HG03457 (cell line): ENCODE data around the gene EVI5L.
"Not testable (repeated sequence)": the region's sequence is repeated elsewhere in the genome, so short reads cannot be mapped to it uniquely, and the experiment has no call there.

Source experiments
- ATAC-seq: cut with Tn5 transposase; IDR thresholded peaks from one replicate; pipeline ENCODE4 v1.9.1; 2021; ENCODE audit warnings: moderate number of reproducible peaks; ENCODE audit not compliant: unreplicated experiment

Gene EVI5L

DNA sequence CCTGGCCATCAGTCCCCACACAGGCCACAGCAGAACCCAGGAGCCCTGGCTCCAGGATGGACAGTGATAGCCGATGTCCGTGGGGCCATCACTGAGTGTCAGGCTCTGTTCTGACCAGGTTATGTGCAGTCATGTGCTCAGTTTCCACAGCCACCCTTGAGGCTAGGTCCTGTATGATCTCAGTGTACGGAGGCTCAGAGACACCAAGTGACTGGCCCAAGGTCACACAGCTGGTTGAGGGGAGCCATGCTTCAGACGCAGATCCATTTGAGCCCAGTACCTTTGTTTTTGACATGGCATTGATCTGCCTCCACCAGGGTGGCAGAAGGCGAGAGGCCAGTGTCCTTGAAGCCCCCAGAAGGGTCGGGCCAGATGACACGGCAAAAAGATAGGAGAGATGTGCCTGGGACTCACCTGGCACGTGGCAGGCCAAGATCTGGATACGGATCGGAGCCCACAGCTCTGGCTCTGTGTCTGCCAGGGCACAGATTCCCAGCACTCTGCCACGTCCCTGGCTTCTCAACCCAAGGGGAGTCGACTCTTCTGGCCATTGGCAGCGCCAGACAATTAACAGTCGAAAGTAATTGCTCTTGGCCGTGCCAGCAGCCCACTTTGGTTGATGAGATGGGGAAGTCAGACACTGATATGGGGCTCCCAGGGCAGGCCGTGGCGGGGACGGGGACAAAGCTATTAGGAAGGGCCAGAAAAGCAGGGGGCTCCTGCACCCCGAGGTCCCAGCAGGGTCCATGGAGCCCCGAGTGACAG lies 15.6 kb downstream of the EVI5L start:
- no peak for ATAC-seq

DNA sequence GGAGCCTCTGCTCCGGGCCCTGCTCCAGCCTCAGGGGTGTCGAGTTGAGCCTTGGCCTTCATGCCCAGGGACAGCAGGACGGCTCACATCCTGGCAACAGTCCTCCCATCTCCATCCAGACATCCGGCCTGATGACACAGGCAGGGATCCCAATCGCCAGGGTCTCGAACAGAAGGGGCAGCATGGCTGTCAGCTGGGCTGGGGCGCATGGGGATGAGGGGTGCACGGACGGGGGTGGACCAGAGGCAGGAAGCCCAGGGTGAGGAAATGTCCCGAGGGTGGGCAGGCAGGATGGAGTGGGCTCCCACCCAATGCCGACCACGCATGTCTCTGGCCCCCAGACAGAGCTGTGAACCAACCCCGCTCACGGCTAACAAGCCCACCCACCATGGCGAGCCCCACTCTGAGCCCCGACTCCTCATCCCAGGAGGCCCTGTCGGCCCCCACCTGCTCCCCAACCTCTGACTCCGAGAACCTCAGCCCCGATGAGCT lies 16.2 kb downstream of the EVI5L start:
- no peak for ATAC-seq

DNA sequence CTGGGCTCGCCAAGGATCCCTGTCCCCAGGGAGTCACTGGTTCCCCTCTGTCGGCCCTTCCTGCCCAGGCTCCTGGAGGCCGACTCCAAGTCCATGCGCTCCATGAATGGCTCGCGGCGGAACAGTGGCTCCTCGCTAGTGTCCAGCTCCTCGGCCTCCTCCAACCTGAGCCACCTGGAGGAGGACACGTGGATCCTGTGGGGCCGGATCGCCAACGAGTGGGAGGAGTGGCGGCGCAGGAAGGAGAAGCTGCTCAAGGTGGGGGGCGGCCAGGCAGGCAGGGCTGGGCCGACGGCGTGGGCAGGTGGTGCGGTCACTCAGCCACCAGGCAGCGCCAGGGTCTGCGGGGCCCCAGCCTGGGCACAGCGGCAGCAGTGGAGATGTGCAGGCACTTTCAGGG lies 17.6 kb downstream of the EVI5L start:
- ATAC-seq: no peak

DNA sequence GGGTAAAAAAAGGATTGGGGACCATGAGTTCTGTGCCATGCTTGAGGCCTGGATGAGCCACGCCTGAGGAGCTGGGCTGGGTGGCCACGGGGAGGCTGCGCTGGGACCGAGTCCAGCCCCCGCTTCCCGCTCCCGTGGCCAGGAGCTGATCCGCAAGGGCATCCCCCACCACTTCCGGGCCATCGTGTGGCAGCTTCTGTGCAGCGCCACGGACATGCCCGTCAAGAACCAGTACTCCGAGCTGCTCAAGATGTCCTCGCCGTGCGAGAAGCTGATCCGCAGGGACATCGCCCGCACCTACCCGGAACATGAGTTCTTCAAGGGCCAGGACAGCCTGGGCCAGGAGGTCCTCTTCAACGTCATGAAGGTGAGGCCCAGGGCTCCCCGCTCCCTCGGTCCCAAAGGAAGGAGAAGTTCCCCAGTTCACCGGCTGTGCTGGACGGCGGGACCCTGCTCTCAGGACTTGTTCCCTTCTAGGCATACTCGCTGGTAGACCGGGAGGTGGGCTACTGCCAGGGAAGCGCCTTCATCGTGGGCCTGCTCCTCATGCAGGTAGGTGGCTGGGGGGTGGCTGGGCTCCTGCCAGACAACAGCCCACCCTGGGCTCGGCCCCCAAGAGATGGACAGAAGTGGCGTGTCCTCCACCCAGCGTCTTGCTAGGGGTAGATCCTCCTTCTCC lies 18.9 kb downstream of the EVI5L start:
- ATAC-seq: no peak

DNA sequence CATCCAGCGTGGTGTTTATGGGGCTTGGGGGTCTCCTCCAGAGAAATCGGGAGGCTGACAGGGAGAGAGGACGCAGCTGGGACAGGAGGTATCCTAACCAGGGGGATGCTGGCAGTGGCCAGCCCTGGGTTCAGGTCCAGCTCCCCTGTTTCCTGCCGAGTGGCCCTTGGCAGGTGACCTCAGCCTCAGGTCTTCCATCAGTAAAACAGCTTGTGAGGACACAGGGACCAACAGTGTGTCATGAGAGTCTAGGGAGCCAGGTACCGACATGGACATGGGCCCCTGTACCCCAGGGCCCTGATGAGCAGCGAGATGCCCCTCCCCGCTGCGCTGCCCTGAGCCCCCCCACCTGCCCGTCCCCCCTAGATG lies 19.6 kb downstream of the EVI5L start:
- ATAC-seq: no peak

DNA sequence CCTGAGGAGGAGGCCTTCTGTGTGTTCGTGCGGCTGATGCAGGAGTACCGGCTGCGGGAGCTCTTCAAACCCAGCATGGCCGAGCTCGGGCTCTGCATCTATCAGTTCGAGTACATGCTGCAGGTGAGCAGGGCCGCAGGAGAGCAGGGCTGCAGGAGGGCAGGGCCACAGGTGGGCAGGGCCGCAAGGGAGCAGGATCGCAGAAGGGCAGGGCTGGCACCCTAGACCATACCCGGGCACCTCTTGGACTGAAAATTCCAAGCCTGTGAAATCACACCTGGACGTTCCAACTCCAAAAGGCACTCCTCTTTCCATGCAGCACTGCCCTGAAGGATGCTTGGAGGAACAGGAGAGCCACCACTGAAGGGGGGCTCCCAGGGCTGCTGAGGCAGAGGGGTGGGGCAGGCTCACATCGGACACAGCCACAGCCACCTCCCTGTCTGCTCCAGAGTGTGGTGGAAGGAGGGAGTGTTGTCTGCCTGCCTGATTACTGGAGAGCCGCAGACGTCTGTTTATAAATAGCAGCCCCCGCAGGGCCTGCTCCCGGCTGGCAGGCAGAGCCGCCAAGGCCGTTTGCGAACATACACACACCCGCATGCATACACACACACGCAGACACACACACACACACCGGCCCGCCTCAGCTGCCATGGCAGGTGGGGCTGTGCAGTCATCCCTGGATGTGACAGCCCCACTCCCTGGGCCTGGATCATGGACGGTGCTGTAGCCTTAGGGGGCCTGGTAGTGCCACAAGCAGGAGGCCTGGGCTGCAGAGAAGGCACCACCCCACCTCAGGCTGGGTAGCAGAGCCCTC lies 20.2 kb downstream of the EVI5L start:
- no peak for ATAC-seq

DNA sequence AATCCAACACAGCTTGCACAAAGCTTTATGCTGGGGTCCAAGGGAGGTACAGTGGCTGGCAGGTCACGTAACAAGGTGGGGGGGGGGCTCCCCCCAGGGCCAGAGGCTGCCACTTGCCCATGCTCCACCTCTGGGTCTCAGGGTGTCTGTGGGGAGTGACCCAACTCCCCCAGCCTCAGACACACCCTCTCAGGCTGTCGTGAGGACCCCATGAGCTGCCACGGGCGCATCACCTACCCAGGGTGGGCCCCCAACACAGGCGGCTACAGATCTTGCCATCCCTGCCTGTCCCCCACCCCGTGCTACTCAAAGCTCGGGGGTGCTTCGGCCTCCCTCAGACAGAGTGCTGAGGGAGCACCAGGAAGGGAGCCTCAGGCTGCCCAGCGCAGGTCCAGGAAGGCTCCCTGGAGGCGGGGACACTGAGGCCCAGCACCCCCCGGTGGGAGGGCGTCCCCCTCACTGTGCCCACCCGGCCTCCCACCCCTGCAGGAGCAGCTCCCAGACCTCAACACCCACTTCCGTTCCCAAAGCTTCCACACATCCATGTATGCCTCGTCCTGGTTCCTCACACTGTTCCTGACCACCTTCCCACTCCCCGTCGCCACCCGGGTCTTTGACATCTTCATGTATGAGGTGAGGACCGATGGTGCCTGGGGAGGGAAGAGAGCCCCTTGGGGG lies 21.1 kb downstream of the EVI5L start:
- ATAC-seq: no peak

DNA sequence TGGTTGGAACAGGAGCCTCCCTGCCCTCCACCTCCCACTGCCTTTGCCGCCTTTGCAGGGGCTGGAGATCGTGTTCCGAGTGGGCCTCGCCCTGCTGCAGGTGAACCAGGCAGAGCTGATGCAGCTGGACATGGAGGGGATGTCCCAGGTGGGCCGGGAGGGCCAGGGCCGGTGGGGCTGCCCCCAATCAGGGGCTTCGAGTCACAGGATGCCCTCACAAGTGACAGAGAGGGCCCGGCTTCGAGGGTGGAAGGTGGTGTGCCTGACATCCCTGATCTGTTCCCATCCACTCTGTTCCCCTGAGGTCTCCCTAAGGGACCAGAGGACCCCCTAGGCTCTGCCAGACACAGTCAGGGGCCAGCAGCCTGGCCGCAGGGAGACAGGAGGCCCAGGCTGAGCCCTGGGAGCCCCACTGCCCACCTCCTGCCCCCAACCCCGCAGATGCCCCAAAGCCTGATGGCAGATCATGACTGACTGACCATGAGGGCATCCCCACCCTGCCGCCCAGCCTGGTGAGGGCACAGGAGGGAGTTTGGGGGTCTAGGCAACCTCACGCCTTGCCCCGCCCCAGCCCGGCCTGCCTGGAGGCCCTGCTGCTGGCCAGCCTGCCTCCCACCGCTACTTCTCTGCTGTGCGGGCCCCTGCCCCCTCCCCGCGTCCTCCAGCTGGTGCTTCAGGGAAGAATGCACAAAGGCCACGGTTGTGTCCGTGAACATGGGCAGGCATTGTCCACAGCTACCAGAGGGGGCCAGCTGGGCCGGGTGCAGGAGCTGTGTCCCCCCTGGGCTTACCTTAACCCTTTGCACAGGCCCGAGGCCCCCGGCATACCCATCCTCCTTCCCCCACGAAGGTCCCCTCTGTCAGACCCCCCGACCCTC lies 21.8 kb downstream of the EVI5L start:
- no peak for ATAC-seq

DNA sequence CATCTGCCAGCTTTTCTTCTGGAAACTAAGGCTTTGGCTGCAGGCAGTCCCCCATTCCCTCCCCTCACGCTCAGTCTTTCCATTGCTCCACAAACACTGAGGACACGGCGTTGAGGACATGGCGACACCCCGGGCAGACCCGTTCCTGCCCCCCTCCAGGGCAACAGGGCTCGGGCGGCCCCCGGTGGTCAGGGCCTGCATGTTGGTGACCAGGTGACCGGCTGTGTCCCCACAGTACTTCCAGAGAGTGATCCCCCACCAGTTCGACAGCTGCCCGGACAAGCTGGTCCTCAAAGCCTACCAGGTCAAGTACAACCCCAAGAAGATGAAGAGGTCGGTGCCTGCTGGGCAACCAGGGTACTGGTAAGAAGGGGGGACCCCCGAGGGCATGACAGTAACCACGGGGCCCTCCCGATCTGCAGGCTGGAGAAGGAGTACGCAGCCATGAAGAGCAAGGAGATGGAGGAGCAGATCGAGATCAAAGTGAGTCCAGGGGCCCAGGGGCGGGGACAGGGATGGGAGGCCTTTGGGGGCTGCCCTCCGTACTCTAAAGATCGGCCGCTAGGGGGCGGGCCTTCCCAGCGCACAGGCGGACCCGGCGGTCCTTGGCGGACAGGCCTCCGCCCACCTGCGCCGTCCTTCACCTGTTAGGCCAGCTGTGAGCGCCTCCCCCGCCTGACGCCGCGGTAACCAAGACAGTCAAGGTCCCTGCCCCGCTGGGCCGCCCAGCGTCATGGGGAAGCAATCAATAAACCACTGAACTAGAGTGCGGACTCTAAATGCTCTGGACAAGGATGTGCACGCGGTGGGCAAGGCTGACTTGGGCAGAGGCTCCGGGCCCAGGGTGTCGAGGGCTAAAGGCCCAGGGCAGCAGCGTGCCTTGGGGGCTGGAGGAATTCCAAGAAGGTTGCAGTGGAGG lies 23.1 kb downstream of the EVI5L start:
- no peak for ATAC-seq

DNA sequence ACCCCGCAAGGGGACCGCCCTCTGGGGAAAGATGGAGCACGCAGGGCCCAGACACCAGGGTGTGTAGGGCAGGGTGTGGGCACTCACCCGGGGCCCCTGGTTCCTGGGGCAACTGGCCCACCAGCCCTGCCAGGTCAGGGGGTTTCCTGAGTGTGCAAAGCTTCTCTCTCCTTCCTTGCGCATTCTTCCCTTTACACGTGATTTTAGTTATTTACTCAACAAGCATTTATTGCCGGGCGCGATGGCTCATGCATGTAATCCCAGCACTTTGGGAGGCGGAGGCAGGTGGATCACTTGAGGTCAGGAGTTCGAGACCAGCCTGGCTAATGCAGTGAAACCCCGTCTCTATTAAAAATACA lies 23.7 kb downstream of the EVI5L start:
- ATAC-seq: no peak

DNA sequence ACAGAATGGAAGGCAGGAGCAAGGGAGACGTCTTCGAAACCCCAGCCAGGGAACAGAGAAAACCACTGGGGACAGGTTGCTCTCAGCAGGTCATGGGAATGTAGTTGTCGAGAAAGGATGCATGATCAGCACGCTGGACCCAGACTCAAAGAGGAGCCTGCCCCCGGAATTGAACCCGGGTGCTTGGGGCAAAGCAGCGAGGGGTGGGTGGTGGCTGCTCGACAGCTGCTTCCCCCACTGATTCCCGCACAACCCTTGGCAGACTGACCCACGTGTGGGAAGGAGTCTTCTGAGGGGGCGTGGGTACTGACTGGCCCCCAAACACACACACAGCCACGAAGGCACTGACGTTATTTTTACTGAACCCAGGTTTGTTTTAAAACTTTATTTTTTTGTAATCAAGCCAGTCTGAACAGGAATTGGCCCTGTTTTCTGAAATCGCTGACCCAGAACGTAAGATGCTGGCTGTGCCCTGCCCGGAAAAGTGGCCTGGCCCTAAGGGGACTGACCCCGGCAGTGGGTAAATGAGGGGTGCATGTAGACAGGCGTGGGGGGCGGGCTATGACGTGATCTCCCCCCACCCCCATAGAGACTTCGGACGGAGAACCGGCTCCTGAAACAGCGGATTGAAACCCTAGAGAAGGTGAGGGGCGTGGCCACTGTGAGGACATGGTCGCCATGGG lies 25.5 kb downstream of the EVI5L start:
- no peak for ATAC-seq

DNA sequence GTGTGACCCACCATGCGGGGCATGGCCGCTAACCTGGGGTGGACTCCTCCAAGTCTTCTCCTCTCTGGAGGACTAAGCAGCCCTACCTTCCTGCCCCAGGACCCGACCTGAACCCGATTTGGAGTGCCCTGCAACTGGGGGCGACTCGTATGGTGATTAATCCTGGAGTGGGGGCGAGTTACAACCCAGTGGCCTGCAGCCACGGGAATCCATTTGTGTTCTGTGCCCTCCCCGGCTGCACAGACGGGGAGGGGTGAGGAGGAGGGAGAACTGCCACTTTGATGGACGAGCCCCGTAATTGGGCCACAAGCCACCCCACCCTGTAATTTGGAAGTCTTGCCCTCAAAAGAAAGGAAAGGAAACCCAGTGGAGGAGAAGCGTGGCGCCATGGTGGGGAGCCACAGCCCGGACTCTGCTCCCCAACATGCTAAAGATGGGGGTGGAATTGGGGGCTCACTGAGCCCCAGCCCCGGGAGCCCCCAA lies 26.1 kb downstream of the EVI5L start:
- no peak for ATAC-seq

DNA sequence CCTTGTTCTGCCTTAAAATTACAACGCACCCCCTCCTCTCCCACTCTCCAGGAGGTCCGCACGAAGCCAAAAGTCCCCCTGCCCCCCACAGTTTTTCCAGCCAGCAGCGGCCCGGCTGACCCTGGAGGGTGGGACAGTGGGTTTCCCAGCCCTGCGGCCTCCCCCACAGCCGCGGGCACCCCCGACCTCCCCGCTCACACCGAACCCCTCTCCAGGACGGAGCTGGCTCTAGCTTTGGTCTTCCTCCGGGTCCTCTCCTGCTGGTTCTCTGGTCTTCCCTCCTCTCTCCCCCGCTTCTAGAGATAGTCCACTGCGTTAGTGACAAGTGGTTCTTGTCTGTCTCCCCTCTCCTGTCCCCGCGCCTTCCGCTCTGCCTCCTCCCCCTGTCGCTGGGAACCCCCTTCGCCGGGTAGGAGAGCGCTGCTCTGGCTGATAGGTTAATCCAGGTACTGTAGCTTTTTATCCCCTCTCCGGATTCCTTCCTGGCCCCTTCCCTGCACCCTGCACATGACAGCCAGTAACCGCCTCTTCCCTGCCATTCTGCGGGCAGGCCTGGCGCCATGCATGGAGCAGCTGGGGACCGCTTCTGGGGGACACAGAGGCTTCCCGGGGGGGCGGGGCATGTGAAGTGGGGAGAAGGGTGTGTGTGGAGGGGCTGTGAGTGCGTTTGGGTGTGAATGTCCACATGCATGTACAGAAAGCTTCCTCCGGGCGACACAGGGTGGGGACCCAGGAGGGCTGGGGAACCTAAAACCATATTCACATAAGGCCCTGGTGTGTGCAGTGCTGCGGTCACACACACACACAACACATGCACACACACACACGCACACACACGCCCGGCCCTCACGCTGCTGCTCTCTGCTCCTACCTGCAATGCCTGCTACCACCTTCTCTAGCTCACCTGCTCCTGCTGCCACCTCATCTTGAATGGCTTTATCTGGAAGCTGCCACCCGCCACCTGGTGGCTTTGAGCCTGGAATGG lies 27.0 kb downstream of the EVI5L start:
- no peak for ATAC-seq

DNA sequence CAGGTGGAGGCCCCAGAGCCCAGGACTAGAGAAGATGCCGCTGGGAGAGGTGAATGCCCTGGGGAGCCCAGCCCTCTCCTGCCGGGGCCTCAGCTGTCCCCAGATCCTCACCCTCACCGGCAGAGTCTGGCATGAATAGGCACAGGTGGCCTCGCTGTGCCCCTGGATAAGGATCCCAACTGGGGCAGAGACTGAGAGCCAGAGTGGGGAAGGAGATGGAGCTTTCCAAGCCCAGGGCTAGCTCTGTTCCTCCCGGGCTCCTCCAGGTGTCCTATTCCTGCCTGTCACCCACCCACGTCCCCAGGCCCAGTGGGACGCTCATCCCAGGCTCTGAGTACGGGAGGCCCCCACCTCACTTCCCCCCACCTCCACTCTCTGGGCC lies 27.7 kb downstream of the EVI5L start:
- no peak for ATAC-seq

DNA sequence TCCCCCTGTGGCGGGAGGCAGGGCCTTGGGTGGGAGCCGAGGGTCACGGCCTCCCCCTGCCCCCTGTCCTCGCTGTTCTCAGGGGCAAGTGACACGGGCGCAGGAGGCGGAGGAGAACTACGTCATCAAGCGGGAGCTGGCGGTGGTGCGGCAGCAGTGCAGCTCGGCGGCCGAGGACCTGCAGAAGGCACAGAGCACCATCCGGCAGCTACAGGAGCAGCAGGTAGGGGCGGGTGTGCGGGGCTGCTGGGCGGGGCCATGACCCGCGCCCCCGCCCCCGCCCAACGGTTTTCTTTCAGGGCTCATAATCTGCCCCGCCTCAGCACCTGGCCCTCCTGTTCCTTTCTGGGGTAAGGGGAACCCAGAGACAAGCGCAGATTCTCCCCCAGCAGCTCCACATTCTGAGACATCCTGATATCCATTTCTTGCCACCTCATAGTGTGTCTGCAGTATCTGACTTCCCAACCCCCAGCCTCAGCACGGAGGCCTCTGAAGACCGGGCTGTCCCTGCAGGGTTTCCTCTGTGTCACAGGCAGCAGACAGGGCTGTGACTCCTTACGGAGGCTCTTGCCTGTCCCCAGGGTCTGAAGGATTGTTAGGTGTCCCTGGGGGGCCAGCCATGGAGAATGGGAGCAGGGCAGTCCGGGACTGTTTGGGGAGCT lies 28.2 kb downstream of the EVI5L start:
- ATAC-seq: no peak

DNA sequence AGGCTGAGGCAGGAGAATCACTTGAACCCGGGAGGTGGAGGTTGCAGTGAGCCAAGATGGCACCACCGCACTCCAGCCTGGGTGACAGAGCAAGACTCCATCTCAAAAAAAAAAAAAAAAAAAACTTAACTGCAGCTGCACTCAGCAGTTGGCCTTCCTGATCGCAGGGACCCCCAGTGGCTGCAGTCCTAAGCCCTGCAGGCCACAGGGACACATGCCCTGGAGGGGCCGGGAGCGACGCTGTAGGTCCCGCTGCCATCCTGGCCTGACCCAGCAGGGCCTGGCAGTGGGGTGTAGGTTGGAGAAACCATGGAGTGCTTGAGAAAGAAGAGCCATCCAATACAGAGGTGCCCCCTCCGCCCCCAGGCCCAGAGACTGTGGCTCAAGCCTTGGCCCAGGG lies 29.1 kb downstream of the EVI5L start:
- ATAC-seq: not testable (repeated sequence)
